ENCODE measurements around the gene OR9K2.
"Not testable (repeated sequence)": the region's sequence is repeated elsewhere in the genome, so short reads cannot be mapped to it uniquely, and the experiment has no call there.

Gene OR9K2

GRCh38 chr12:55126106-55126505 lies at the start of gene OR9K2:
TSS of gene OR9K2 (plus strand) at chr12:55126406. CDS start at chr12:55129835, 3,429 bp downstream.
- no peak for DNase-seq (ENCODE audit: low read depth in 2 of 2)

GRCh38 chr12:55092579-55092978 lies 33.6 kb upstream of the OR9K2 start:
- DNase-seq (ENCODE audit: low read depth in 2 of 2), result no peak

GRCh38 chr12:55112378-55112875 lies 13.8 kb upstream of the OR9K2 start:
- no peak for DNase-seq (ENCODE audit: low read depth in 2 of 2)

- DNase-seq (ENCODE audit: low read depth in 2 of 2), result no peak
Observed at GRCh38 chr12:55116152-55116551, 10.1 kb upstream of the OR9K2 start.

- DNase-seq (ENCODE audit: low read depth in 2 of 2), result no peak
Observed at GRCh38 chr12:55132816-55133215, 6.6 kb downstream of the OR9K2 start.

GRCh38 chr12:55142669-55143565 lies 16.7 kb downstream of the OR9K2 start:
- peak; percentile 16 to 33 for DNase-seq (ENCODE audit: low read depth in 2 of 2)

GRCh38 chr12:55143566-55143870 lies 17.3 kb downstream of the OR9K2 start:
- no peak for DNase-seq (ENCODE audit: low read depth in 2 of 2)

GRCh38 chr12:55167010-55167640 lies 40.9 kb downstream of the OR9K2 start:
- DNase-seq (ENCODE audit: low read depth in 2 of 2), result not testable (repeated sequence)

- DNase-seq (ENCODE audit: low read depth in 2 of 2), result no peak
Observed at GRCh38 chr12:55171445-55171844, 45.2 kb downstream of the OR9K2 start.

GRCh38 chr12:55171846-55172245 lies 45.6 kb downstream of the OR9K2 start:
- DNase-seq (ENCODE audit: low read depth in 2 of 2), result not testable (repeated sequence)

- no peak for DNase-seq (ENCODE audit: low read depth in 2 of 2)
Observed at GRCh38 chr12:55172686-55173085, 46.5 kb downstream of the OR9K2 start.

- DNase-seq (ENCODE audit: low read depth in 2 of 2), result no peak
Observed at GRCh38 chr12:55173456-55173855, 47.2 kb downstream of the OR9K2 start.

Measured in activated CD4-positive, alpha-beta T cell treated with anti-CD3 and anti-CD28 coated beads for 24 hours (primary cell).